Activated CD4-positive, alpha-beta T cell treated with anti-CD3 and anti-CD28 coated beads, Interleukin-2, amount 50 U/mL, for 16 hours (primary cell): ENCODE results near the gene ANKRD53.
"Not testable (repeated sequence)": the region's sequence is repeated elsewhere in the genome, so short reads cannot be mapped to it uniquely, and the experiment has no call there.

Source experiments
- DNase-seq: peaks from one replicate; pipeline ENCODE4 v3.0.0-alpha.2; 2020

Gene ANKRD53

GRCh38 chr2:71021394-71021793 lies 43.0 kb downstream of the ANKRD53 start:
- DNase-seq: not testable (repeated sequence)

GRCh38 chr2:71023553-71024243 lies 45.3 kb downstream of the ANKRD53 start:
- DNase-seq: peak; percentile 78
